Activated CD8-positive, alpha-beta memory T cell treated with anti-CD3 and anti-CD28 coated beads, Interleukin-2, amount 50 U/mL, for 4 hours (primary cell): ENCODE data around the gene NUP50.
"Not testable (repeated sequence)": the region's sequence is repeated elsewhere in the genome, so short reads cannot be mapped to it uniquely, and the experiment has no call there.

ENCODE experiments used
- DNase-seq: peaks from one replicate; pipeline ENCODE4 v3.0.0-alpha.2; 2020

The NUP50 gene

GRCh38 chr22:45163099-45163450 is 650 bp upstream of the NUP50 start:
- DNase-seq: no peak

- DNase-seq: peak; percentile 56
These were observed 754 bp downstream of the NUP50 start for GRCh38 chr22:45164270-45165088.

DNA sequence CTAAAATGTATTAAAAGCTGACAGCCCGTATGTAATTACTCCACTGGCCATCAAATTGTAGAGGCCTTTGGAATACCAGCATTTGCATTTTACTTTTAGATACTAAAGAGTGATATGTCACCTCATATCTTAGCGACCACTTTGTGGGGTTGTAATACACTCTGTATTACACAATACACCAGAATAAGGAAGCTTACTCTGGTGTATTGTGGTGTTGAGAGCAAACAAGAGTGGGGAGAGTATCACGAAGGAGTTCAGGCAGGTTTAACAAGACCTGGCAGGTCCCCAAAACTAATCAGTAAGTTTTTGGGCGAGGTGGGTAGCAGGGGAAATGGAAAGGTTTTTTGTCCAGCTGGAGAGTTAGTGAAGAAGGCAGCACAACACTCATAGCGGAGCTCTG is 3.2 kb downstream of the NUP50 start:
- DNase-seq: no peak

DNA sequence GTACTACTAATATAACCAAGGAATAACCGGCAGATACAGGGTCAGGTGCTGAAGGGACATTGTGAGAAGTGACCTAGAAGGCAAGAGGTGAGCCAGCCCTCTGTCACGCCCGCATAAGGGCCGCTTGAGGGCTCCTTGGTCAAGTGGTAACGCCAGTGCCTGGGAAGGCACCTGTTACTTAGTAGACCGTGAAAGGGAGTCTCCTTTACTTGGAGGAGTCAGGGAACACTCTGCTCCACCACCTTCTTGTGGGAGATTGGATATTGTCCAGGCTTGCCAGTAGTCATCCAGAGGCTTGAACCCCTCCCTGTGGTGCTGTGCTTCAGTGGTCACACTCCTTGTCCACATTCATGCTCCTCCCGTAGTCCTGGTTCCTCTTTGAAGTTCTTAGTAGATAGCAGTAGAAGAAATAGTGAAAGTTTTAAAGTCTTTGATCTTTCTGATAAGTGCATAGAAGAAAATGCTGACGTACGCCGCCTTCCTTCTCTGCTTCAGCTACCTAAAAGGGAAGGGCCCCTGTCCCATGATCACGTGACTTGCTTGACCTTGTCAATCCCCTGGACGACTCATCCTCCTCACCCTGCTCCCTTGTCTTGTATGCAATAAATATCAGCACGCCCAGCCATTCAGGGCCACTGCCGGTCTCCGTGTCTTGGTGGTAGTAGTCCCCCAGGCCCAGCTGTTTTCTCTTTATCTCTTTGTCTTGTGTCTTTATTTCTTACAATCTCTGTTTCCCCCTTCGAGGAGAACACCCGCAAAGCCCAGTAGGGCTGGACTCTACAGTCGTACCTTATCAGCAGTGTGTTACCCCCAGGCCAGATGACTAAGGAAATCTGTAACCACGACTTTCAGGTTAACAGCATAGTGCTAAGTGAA is 6.1 kb downstream of the NUP50 start:
- no peak for DNase-seq

DNA sequence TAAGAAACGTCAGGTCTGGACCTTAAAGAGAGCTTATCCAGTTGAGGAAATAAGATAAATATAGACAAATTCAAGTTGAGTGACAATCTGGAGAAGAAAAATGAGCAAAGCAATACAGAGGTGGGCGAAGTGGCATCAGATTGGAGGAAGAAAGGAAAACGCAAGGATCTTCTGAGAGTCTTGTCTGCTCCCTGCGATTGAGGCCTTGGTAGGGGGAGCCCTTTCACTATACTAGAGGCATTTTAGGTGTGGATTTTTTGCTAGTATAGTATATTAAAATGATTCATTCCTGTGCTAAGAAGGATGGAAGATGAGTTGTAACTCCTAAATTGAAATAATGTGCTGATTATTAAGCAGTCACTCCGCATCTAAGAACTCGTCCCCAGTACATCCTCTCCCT is 8.1 kb downstream of the NUP50 start:
- no peak for DNase-seq

GRCh38 chr22:45172881-45173585 is 9.3 kb downstream of the NUP50 start:
- DNase-seq: no peak

- no peak for DNase-seq
These were observed 15.7 kb downstream of the NUP50 start for GRCh38 chr22:45179276-45180049.

- DNase-seq: no peak
These were observed 16.5 kb downstream of the NUP50 start for GRCh38 chr22:45180146-45180679.

DNA sequence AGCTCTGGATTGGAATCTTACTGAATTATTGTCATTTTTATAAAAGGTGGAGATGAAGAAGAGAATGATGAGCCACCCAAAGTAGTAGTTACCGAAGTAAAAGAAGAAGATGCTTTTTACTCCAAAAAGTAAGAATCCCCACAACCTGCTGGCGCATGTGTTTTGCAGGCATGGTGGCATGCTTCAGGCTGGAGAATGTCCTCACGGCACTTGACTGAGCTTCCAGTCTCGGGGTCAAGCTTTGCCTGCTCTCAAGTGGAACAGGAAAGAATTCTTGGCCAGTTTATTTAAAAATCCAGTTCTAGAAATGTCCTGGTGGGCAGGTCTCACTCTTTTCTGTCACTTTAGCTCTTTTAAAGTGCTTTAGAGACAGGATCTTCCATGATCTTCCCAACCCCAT is 17.5 kb downstream of the NUP50 start:
- no peak for DNase-seq

DNA sequence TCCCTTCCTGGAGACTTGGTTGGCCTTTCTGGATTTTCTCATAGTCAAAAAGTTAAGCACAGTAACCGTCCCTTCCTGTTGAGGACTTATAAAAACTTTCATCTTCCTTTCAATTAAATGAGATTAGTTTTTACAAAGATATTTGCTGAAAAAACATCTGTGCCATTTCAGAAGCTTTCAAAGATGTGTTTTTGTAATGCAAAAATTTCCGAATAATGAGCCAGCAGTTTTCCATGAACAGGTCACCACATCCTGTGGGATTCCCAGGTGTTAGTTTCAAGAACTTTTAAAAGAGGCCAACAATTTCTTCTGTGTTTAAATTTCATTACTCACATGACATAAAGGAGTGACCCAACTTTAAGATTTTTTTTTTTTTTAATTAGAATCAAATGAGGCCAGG is 18.0 kb downstream of the NUP50 start:
- DNase-seq: no peak

- DNase-seq: no peak
These were observed 20.2 kb downstream of the NUP50 start for GRCh38 chr22:45183974-45184373.

GRCh38 chr22:45185718-45186514 is 22.2 kb downstream of the NUP50 start:
- DNase-seq: no peak

GRCh38 chr22:45187891-45188290 is 24.2 kb downstream of the NUP50 start:
- no peak for DNase-seq

- no peak for DNase-seq
These were observed 25.1 kb downstream of the NUP50 start for GRCh38 chr22:45188779-45189178.

- no peak for DNase-seq
These were observed 26.6 kb downstream of the NUP50 start for GRCh38 chr22:45190202-45190872.

DNA sequence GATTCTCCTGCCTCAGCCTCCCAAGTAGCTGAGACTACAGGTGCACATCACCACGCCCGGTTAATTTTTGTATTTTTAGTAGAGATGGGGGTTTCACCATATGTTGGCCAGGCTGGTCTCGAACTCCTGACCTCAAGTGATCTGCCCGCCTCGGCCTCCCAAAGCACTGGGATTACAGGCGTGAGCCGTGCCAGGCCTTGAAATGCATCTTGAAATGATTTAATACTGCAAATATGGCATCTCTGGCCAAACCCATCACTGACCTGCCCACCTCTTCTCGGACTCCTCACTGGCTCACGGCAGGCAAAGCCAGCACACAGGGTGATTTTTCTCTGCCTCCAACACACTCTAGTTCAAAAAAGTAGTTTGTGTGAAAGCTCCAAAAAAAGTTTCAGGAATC is 28.0 kb downstream of the NUP50 start:
- DNase-seq: not testable (repeated sequence)

DNA sequence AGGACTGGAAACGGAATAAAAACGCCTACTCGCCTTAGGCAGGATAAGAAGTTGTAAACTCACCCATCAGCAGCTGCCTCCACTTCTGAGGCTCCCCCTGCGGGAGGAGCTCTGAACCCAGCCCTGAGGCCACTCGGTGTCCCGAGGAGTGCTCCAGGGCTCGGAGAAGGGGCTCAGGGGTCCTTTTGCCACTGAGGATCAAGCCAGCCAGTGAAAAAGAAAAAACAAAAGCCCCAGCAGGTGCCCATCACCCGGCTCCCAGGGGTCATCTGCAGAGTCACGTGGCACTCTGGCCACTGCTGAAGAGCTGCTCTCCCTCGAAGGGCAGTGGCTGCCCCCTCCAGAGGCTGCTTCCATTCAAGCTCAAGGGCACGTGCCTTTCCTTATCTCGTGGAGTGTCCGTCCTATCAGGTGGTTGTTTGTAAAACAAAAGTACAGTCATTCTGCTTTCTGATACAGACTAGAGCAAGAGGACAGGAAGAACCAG is 29.0 kb downstream of the NUP50 start:
- DNase-seq: no peak

DNA sequence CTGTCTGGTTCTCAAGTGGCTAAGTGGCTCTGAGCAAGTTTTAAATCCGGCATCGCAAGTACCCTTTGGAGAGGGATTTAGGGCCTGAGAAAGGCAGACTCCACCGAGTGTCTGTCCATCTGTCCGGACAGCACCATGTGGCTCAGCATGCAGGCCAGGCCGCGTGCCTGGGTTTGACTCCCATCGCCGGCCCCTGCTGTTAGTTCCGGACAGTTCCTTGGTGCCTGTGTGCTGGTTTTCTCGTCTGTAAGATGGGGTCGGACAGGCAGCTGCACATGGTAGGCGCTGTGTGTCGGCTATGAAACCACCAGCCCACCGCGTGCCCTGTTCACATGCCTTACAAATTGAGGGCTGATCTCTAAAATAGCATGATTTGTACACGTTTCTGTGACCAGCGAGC is 31.0 kb downstream of the NUP50 start:
- no peak for DNase-seq

DNA sequence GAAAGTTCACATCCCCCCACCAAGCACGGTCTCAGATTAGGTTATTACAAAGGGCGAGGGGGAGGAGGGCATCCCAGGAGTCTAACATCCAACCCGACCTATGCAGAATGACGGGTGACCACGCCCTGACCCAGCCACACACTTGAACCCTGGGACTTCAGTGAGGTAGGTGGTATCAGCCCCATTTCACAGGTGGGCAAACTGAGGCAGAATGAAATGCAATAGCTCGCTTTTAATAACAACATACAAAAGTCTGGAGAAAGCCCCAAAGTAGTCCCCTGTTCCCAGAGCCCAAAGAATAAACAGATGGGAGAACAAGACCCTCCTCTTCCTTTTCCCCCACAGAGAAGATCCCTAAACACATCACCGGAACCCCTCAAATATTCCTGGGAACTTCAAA is 31.9 kb downstream of the NUP50 start:
- no peak for DNase-seq

- no peak for DNase-seq
These were observed 32.6 kb downstream of the NUP50 start for GRCh38 chr22:45196308-45196707.
